ENCODE data around the gene ATP2C1. TPM values are rescaled to one million over a fixed set of nuclear protein-coding genes. Genes with fewer than 3 reads are reported as not detected.

The ATP2C1 gene, protein sequence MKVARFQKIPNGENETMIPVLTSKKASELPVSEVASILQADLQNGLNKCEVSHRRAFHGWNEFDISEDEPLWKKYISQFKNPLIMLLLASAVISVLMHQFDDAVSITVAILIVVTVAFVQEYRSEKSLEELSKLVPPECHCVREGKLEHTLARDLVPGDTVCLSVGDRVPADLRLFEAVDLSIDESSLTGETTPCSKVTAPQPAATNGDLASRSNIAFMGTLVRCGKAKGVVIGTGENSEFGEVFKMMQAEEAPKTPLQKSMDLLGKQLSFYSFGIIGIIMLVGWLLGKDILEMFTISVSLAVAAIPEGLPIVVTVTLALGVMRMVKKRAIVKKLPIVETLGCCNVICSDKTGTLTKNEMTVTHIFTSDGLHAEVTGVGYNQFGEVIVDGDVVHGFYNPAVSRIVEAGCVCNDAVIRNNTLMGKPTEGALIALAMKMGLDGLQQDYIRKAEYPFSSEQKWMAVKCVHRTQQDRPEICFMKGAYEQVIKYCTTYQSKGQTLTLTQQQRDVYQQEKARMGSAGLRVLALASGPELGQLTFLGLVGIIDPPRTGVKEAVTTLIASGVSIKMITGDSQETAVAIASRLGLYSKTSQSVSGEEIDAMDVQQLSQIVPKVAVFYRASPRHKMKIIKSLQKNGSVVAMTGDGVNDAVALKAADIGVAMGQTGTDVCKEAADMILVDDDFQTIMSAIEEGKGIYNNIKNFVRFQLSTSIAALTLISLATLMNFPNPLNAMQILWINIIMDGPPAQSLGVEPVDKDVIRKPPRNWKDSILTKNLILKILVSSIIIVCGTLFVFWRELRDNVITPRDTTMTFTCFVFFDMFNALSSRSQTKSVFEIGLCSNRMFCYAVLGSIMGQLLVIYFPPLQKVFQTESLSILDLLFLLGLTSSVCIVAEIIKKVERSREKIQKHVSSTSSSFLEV
- 58.5 and 63.0 TPM in 2 replicates for total RNA-seq

GRCh38 chr3:130893376-130894129 is at the start of gene ATP2C1:
TSS of gene ATP2C1 (plus strand) at chr3:130894084. CDS start at chr3:130894770, 686 bp downstream.

GRCh38 chr3:131026321-131027151 is 132.7 kb downstream of the ATP2C1 start, which contains the start of the genes ASTE1 and NEK11:
TSS of gene ASTE1 (minus strand) at chr3:131026825. CDS start at chr3:131025306, 1,519 bp downstream.
TSS of gene NEK11 (plus strand) at chr3:131026877. CDS start at chr3:131029709, 2,832 bp downstream.

Small RNA genes within 50 kb of the gene (small RNA-seq; reads per million reads assigned to genes)
- not detected for gene RF00019

Other genes starting within 250 kb of the ATP2C1 start
- 32.0 and 35.8 TPM in 2 replicates for gene PIK3R4, start 147.3 kb upstream of the ATP2C1 start, total RNA-seq
- 4.2 and 6.5 TPM in 2 replicates for gene ASTE1, start 132.7 kb downstream of the ATP2C1 start, total RNA-seq
- gene NEK11, start 132.8 kb downstream of the ATP2C1 start, total RNA-seq: 2.6 and 2.9 TPM in 2 replicates